DND-41 (cell line): ENCODE results near the gene BCKDHB.

ENCODE experiments used
- EZH2 ChIP-seq: IDR thresholded peaks from 3 replicates; pipeline ENCODE4 v1.6.1; 2012; ENCODE audit warnings: borderline replicate concordance, low read depth, mild to moderate bottlenecking, moderate library complexity, low read length, inconsistent platforms; ENCODE audit not compliant: severe bottlenecking
- TF ChIP-seq, protein P1 (sequence below): IDR thresholded peaks from 2 replicates; pipeline ENCODE4 v1.5.1; 2012; ENCODE audit warnings: borderline replicate concordance, low read length, moderate library complexity, mild to moderate bottlenecking; ENCODE audit not compliant: poor library complexity, severe bottlenecking; ENCODE audit errors: extremely low read depth

DNA sequence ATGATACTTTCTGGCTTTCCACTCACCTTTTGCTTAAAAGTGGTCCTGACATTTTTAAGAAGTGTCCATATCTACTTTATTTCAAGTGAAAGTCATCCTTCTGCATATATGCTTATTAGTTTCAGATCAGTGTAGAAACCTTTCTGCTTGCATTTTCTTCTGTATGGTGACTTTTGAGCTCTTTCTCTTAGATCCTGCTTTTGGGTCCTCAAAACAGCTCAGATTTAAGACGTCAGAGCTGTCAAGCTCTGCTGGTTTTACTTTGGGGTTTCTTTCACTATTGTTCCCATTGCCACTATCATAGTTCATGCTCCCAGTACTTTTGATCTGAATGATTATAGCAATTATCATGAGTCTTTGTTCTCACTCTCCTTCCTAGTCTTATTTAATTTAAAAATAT is 41.7 kb downstream of the BCKDHB start:
- TF ChIP-seq, protein P1, sequence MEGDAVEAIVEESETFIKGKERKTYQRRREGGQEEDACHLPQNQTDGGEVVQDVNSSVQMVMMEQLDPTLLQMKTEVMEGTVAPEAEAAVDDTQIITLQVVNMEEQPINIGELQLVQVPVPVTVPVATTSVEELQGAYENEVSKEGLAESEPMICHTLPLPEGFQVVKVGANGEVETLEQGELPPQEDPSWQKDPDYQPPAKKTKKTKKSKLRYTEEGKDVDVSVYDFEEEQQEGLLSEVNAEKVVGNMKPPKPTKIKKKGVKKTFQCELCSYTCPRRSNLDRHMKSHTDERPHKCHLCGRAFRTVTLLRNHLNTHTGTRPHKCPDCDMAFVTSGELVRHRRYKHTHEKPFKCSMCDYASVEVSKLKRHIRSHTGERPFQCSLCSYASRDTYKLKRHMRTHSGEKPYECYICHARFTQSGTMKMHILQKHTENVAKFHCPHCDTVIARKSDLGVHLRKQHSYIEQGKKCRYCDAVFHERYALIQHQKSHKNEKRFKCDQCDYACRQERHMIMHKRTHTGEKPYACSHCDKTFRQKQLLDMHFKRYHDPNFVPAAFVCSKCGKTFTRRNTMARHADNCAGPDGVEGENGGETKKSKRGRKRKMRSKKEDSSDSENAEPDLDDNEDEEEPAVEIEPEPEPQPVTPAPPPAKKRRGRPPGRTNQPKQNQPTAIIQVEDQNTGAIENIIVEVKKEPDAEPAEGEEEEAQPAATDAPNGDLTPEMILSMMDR = no peak
- TF ChIP-seq EZH2 = no peak
